ENCODE data around the gene ZNF524.

- TF ChIP-seq, protein P1, sequence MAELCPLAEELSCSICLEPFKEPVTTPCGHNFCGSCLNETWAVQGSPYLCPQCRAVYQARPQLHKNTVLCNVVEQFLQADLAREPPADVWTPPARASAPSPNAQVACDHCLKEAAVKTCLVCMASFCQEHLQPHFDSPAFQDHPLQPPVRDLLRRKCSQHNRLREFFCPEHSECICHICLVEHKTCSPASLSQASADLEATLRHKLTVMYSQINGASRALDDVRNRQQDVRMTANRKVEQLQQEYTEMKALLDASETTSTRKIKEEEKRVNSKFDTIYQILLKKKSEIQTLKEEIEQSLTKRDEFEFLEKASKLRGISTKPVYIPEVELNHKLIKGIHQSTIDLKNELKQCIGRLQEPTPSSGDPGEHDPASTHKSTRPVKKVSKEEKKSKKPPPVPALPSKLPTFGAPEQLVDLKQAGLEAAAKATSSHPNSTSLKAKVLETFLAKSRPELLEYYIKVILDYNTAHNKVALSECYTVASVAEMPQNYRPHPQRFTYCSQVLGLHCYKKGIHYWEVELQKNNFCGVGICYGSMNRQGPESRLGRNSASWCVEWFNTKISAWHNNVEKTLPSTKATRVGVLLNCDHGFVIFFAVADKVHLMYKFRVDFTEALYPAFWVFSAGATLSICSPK (IDR thresholded peaks at IDR 0.05; ENCODE audit: borderline replicate concordance) = no peak
- no peak for TF ChIP-seq SNRNP70 (optimal IDR thresholded peaks at IDR 0.05; ENCODE audit: low read depth, low read length)
- TF ChIP-seq ZNF584 (CRISPR knock-in tag; IDR thresholded peaks at IDR 0.05; ENCODE audit: low read depth) = no peak
- TF ChIP-seq IFI16 (CRISPR knock-in tag; IDR thresholded peaks at IDR 0.05) = no peak
- no peak for TF ChIP-seq CTCF (IDR thresholded peaks at IDR 0.05 in 2 of 3, conservative IDR thresholded peaks at IDR 0.05 in 1 of 3; ENCODE audit: insufficient read depth in 2 of 3, low read depth in 1 of 3, low read length in 3 of 3)
- TF ChIP-seq, protein P2, sequence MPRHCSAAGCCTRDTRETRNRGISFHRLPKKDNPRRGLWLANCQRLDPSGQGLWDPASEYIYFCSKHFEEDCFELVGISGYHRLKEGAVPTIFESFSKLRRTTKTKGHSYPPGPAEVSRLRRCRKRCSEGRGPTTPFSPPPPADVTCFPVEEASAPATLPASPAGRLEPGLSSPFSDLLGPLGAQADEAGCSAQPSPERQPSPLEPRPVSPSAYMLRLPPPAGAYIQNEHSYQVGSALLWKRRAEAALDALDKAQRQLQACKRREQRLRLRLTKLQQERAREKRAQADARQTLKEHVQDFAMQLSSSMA (CRISPR knock-in tag; IDR thresholded peaks at IDR 0.05) = no peak
- no peak for TF ChIP-seq ZNF143 (CRISPR knock-in tag; IDR thresholded peaks at IDR 0.05)
- TF ChIP-seq PHF21A (IDR thresholded peaks at IDR 0.05; ENCODE audit: borderline replicate concordance, low read depth) = no peak
- TF ChIP-seq CXXC5 (CRISPR knock-in tag; IDR thresholded peaks at IDR 0.05) = no peak
- TF ChIP-seq, protein P3, sequence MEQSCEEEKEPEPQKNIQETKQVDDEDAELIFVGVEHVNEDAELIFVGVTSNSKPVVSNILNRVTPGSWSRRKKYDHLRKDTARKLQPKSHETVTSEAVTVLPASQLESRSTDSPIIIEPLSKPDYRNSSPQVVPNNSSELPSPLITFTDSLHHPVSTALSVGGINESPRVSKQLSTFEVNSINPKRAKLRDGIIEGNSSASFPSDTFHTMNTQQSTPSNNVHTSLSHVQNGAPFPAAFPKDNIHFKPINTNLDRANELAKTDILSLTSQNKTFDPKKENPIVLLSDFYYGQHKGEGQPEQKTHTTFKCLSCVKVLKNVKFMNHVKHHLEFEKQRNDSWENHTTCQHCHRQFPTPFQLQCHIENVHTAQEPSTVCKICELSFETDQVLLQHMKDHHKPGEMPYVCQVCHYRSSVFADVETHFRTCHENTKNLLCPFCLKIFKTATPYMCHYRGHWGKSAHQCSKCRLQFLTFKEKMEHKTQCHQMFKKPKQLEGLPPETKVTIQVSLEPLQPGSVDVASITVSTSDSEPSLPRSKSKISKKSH (CRISPR knock-in tag; IDR thresholded peaks at IDR 0.05) = no peak
- TF ChIP-seq, protein P4, sequence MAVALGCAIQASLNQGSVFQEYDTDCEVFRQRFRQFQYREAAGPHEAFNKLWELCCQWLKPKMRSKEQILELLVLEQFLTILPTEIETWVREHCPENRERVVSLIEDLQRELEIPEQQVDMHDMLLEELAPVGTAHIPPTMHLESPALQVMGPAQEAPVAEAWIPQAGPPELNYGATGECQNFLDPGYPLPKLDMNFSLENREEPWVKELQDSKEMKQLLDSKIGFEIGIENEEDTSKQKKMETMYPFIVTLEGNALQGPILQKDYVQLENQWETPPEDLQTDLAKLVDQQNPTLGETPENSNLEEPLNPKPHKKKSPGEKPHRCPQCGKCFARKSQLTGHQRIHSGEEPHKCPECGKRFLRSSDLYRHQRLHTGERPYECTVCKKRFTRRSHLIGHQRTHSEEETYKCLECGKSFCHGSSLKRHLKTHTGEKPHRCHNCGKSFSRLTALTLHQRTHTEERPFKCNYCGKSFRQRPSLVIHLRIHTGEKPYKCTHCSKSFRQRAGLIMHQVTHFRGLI (CRISPR knock-in tag; IDR thresholded peaks at IDR 0.05) = no peak
- TF ChIP-seq MCM5 (IDR thresholded peaks at IDR 0.05; ENCODE audit: low read depth) = no peak
- TF ChIP-seq, protein P5, sequence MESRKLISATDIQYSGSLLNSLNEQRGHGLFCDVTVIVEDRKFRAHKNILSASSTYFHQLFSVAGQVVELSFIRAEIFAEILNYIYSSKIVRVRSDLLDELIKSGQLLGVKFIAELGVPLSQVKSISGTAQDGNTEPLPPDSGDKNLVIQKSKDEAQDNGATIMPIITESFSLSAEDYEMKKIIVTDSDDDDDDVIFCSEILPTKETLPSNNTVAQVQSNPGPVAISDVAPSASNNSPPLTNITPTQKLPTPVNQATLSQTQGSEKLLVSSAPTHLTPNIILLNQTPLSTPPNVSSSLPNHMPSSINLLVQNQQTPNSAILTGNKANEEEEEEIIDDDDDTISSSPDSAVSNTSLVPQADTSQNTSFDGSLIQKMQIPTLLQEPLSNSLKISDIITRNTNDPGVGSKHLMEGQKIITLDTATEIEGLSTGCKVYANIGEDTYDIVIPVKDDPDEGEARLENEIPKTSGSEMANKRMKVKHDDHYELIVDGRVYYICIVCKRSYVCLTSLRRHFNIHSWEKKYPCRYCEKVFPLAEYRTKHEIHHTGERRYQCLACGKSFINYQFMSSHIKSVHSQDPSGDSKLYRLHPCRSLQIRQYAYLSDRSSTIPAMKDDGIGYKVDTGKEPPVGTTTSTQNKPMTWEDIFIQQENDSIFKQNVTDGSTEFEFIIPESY (CRISPR knock-in tag; IDR thresholded peaks at IDR 0.05) = no peak
- TF ChIP-seq, protein P6, sequence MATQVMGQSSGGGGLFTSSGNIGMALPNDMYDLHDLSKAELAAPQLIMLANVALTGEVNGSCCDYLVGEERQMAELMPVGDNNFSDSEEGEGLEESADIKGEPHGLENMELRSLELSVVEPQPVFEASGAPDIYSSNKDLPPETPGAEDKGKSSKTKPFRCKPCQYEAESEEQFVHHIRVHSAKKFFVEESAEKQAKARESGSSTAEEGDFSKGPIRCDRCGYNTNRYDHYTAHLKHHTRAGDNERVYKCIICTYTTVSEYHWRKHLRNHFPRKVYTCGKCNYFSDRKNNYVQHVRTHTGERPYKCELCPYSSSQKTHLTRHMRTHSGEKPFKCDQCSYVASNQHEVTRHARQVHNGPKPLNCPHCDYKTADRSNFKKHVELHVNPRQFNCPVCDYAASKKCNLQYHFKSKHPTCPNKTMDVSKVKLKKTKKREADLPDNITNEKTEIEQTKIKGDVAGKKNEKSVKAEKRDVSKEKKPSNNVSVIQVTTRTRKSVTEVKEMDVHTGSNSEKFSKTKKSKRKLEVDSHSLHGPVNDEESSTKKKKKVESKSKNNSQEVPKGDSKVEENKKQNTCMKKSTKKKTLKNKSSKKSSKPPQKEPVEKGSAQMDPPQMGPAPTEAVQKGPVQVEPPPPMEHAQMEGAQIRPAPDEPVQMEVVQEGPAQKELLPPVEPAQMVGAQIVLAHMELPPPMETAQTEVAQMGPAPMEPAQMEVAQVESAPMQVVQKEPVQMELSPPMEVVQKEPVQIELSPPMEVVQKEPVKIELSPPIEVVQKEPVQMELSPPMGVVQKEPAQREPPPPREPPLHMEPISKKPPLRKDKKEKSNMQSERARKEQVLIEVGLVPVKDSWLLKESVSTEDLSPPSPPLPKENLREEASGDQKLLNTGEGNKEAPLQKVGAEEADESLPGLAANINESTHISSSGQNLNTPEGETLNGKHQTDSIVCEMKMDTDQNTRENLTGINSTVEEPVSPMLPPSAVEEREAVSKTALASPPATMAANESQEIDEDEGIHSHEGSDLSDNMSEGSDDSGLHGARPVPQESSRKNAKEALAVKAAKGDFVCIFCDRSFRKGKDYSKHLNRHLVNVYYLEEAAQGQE (IDR thresholded peaks at IDR 0.05; ENCODE audit: borderline replicate concordance) = peak; percentile 8; the same call in 1 of the 2 replicates
- TF ChIP-seq, protein P6 (CRISPR knock-in tag; IDR thresholded peaks at IDR 0.05; ENCODE audit: low read depth) = no peak
Measured at GRCh38 chr19:55594996-55595545, 5.0 kb upstream of the ZNF524 start.
